IPS DF 4.7 (cell line): ENCODE measurements around the gene MAGOH.
A peak's percentile ranks its signal among the peaks of the same experiment; 100 is the strongest.
"Not testable (repeated sequence)": the region's sequence is repeated elsewhere in the genome, so short reads cannot be mapped to it uniquely, and the experiment has no call there.

Experiments
- DNase-seq: peaks from one replicate; pipeline ENCODE4 v3.0.0-alpha.2; 2013; ENCODE audit warnings: low spot score; ENCODE audit errors: extremely low read depth

Gene MAGOH

GRCh38 chr1:53188099-53188498, 50.2 kb downstream of the MAGOH start:
- no peak for DNase-seq

- no peak for DNase-seq
Observed at GRCh38 chr1:53187401-53187800, 50.9 kb downstream of the MAGOH start.

GRCh38 chr1:53186533-53186932, 51.8 kb downstream of the MAGOH start:
- DNase-seq: no peak

GRCh38 chr1:53185955-53186297, 52.4 kb downstream of the MAGOH start:
- DNase-seq: not testable (repeated sequence)

DNA sequence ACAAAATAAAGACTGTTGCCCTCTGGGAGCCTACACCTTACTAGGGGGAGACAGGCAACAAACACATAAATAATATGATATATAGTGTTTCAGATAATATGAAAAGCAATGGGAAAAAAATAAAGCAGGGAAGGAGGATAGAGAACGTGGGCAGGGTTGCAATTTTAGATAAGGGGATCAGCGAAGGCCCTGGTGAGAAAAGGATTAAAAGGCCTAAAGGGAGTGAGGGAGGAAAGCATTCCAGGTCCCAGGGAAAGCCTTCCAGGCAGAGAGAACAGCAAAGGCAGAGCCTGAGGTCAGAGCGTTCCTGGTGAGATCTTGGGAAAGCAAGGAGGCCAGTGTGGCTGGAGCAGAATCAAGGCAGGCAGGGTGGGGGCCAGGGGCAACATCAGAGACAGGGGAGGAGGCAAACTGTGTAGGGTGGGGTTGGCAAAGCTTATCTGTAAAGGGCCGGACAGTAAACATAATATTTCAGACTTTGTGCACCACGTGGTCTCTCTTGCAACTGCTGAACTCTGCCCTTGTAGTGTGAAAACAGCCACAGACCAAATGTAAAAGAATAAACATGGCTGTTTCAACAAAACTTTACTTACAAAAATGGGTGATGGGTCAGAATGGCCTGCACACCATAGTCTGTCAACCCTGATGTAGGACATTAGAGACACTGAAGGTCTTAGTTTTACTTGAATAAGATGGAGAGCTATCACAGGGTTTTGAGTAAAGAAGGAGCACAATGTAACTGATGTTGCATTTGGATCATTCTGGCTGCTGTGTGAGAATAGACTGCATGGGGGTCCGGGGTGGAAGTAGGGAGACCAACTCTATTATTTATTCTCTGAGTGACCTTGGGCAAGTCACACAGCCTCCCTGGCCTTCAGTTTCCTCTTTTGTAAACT, 55.0 kb downstream of the MAGOH start:
- no peak for DNase-seq

DNA sequence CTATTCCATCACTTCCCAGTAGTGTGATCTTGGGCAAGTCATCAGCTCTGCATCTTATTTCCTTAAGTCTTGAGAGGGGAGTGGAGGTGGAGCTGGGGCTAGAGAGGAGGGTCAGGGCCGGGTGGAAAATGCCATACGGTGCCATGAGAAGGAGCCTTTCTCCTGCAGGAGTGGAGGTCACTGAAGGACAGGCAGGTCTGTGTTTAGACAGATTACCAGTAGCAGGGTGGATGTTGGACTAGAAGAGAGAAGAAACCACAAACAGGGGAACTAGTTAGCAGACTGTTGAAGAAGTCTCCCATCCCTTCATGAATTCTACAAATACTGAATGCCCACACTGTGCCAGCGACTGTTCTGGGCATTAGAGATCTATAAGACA, 55.6 kb downstream of the MAGOH start:
- no peak for DNase-seq

GRCh38 chr1:53182111-53182593, 56.2 kb downstream of the MAGOH start:
- DNase-seq: peak; percentile 74

- DNase-seq: no peak
Observed at GRCh38 chr1:53180951-53181350, 57.4 kb downstream of the MAGOH start.

- no peak for DNase-seq
Observed at GRCh38 chr1:53180226-53180625, 58.1 kb downstream of the MAGOH start.
